GM18868 (cell line): ENCODE results near the gene NOG.

Source experiments
- ATAC-seq: cut with Tn5 transposase; IDR thresholded peaks from one replicate; pipeline ENCODE4 v1.9.1; 2021; ENCODE audit warnings: mild to moderate bottlenecking, moderate library complexity; ENCODE audit not compliant: unreplicated experiment

Gene NOG

DNA sequence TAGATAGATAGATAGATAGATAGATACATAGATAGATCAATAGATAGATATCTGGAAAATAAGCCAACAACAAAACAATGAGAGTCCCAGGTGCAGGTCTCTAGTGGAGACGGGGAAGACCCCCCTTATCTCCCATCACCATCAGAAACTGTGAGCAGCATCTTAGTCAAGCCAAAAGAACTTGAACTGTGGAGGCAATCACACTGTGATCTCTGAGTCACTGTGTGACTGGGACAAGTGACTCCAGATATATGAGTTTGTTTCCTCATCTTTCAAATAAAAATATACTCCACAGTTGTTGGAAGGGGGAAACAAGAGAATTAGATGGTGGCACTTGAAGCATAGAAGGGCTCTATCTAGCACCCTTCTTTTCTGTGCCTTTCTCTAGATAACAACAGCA, 42.1 kb downstream of the NOG start:
- no peak for ATAC-seq

DNA sequence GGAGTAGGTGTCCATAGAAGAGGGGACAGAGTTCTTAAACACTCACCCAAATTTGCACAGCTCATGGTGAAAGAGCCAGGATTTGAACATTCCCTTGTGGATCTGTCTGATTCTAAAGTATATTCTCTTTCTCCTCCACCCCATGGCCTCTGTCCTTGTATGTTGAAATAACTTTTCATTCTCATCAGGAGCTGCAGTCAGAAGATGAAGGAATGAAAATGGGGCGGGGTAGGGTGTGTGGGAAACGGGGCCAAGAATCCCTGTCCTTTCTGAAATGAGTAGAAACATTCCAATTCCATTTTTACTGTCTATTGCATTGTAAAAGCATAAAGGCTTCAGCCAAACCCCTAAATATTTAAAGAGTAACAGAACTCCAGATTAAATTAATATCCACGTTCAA, 42.8 kb downstream of the NOG start:
- no peak for ATAC-seq

DNA sequence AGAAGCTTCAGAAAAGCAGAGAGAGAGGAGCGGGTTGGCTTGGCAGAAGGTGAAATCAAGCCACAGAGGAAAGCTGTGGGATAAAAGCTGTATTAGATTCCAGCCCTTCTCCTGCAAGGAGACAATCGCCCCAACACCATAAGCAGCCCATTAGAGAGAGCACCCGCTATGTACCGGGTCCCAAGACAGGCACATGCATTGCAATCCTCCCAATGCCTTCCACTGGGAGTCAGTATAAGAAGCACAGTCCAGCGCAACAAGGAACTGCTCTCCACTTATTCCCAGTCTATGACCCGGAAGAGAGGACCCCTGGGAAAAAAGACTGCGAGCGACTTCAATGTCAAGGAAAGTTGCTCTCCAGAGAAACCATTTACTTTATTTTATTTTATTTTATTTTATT, 43.8 kb downstream of the NOG start:
- ATAC-seq: no peak

- no peak for ATAC-seq
Measured at GRCh38 chr17:56638591-56639051, 45.1 kb downstream of the NOG start.

DNA sequence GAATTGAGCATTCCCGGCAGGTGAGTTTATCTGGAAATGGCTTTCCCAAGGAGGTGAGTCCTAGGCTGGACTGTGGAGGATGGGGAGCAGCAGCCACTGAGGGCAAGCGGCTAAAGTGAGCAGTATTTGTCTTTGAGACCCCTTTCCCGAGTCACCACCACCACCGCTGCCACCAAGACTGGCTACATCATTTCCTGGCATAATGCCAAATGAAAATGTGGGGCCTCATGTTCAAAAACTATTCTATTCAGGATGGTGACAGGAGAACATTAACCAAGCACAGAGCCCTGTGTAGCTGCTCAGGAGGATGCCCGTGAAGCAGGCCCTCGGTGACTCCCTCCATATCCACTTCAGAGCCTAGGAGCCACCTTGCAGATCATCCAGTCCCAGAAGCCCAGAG, 46.0 kb downstream of the NOG start:
- ATAC-seq: no peak

GRCh38 chr17:56640116-56640515, 46.6 kb downstream of the NOG start:
- ATAC-seq: no peak

- no peak for ATAC-seq
Measured at GRCh38 chr17:56641373-56641772, 47.9 kb downstream of the NOG start.

DNA sequence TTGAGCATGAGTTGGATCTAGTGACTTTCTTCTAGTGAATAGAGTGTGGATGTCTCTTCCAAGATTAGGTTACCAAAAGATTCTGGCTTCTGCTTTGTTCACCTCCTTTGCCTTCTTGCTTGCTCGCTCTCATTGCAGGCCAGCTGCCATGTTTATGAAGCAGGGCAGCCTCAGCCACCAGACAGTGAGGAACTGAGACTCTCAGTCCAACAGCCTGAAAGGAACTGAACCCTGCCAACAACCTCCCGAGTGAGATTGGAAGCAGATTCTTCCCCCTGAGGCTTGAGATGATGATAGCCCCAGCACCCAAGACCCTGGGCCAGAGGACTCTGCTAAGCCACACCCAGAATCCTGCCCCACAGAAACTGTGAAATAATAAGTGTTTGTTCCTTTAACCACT, 48.4 kb downstream of the NOG start:
- ATAC-seq: no peak

DNA sequence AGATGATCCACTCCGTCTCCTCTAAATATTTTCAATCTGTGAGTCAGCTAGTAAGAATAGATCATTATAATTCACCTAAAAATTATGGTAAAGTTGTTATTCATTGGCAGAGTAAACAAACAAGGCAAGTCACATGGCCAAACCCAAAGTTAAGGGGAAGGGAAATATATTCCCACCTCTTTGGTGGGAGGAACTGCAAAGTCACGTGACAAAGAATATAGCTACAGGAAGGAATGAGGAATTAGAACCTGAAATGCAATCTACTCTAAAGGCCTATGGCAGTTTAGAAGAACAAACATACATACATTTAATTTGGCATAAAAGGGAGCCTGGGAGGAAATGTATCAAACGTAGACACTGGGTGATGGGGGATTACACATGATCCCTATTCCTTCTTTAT, 48.9 kb downstream of the NOG start:
- no peak for ATAC-seq
